ENCODE results near the gene PIK3CA.

PIK3CA gene

GRCh38 chr3:179158336-179159039, 10.3 kb downstream of the PIK3CA start:
- no peak for FAIRE-seq

GRCh38 chr3:179163503-179163902, 15.3 kb downstream of the PIK3CA start:
- no peak for FAIRE-seq

GRCh38 chr3:179164857-179165256, 16.7 kb downstream of the PIK3CA start:
- FAIRE-seq: no peak

- no peak for FAIRE-seq
Observed at GRCh38 chr3:179166561-179167201, 18.5 kb downstream of the PIK3CA start.

GRCh38 chr3:179168918-179169317, 20.8 kb downstream of the PIK3CA start:
- no peak for FAIRE-seq

GRCh38 chr3:179172546-179172945, 24.4 kb downstream of the PIK3CA start:
- no peak for FAIRE-seq

- no peak for FAIRE-seq
Observed at GRCh38 chr3:179174316-179174715, 26.2 kb downstream of the PIK3CA start.

- no peak for FAIRE-seq
Observed at GRCh38 chr3:179174898-179175297, 26.7 kb downstream of the PIK3CA start.

- no peak for FAIRE-seq
Observed at GRCh38 chr3:179175358-179175757, 27.2 kb downstream of the PIK3CA start.

GRCh38 chr3:179177611-179178010, 29.5 kb downstream of the PIK3CA start:
- no peak for FAIRE-seq

- no peak for FAIRE-seq
Observed at GRCh38 chr3:179179256-179179655, 31.1 kb downstream of the PIK3CA start.

GRCh38 chr3:179179979-179180759, 32.0 kb downstream of the PIK3CA start:
- FAIRE-seq: no peak

- FAIRE-seq: no peak
Observed at GRCh38 chr3:179181021-179181472, 32.9 kb downstream of the PIK3CA start.

GRCh38 chr3:179181993-179182551, 33.9 kb downstream of the PIK3CA start:
- no peak for FAIRE-seq

GRCh38 chr3:179182902-179183301, 34.7 kb downstream of the PIK3CA start:
- no peak for FAIRE-seq

- FAIRE-seq: no peak
Observed at GRCh38 chr3:179184826-179185225, 36.7 kb downstream of the PIK3CA start.

- FAIRE-seq: no peak
Observed at GRCh38 chr3:179186426-179186825, 38.3 kb downstream of the PIK3CA start.

GRCh38 chr3:179189759-179190158, 41.6 kb downstream of the PIK3CA start:
- FAIRE-seq: no peak

- no peak for FAIRE-seq
Observed at GRCh38 chr3:179190581-179190980, 42.4 kb downstream of the PIK3CA start.

GRCh38 chr3:179192542-179192941, 44.4 kb downstream of the PIK3CA start:
- FAIRE-seq: no peak

GRCh38 chr3:179194931-179195330, 46.8 kb downstream of the PIK3CA start:
- no peak for FAIRE-seq

GRCh38 chr3:179196098-179196497, 47.9 kb downstream of the PIK3CA start:
- no peak for FAIRE-seq

- no peak for FAIRE-seq
Observed at GRCh38 chr3:179196700-179197099, 48.5 kb downstream of the PIK3CA start.
